Astrocyte (in vitro differentiated cells and primary cell): ENCODE measurements around the gene ZNF618. TPM values are rescaled to one million over a fixed set of nuclear protein-coding genes. Genes with fewer than 3 reads are reported as not detected.

Experiments
- DNase-seq: peaks from one replicate; pipeline ENCODE4 v3.0.0-alpha.2; 2010; ENCODE audit warnings: low read depth
- FAIRE-seq: peaks from 2 replicates; lab custom pipeline; 2011; peaks lifted over from hg19 to GRCh38; lab: Jason Lieb, UNC
- H2AFZ ChIP-seq: 2 replicates; pipeline ENCODE4 v1.6.0; 2012; ENCODE audit warnings: low read depth, low read length, inconsistent platforms
- H3K27ac ChIP-seq: 2 replicates; pipeline ENCODE4 v1.5.1; 2011; ENCODE audit warnings: low read depth, low read length, inconsistent platforms
- H3K27me3 ChIP-seq: 2 replicates; pipeline ENCODE4 v1.6.0; 2011; ENCODE audit warnings: low read length, inconsistent platforms; ENCODE audit not compliant: insufficient read depth
- H3K36me3 ChIP-seq: 2 replicates; pipeline ENCODE4 v1.5.1; 2011; ENCODE audit warnings: low read length, inconsistent platforms; ENCODE audit not compliant: insufficient read depth
- H3K4me1 ChIP-seq: 2 replicates; pipeline ENCODE4 v1.5.1; 2011; ENCODE audit warnings: low read length, inconsistent platforms; ENCODE audit not compliant: insufficient read depth
- H3K4me2 ChIP-seq: 2 replicates; pipeline ENCODE4 v1.6.0; 2012; ENCODE audit warnings: low read length, inconsistent platforms
- H3K4me3 ChIP-seq: 2 replicates; pipeline ENCODE4 v1.5.1; 2011; ENCODE audit warnings: low read depth, mild to moderate bottlenecking, low read length, inconsistent platforms; ENCODE audit not compliant: insufficient read depth
- H3K79me2 ChIP-seq: 2 replicates; pipeline ENCODE4 v1.6.0; 2012; ENCODE audit warnings: mild to moderate bottlenecking, low read length, inconsistent platforms; ENCODE audit not compliant: insufficient read depth
- H3K9ac ChIP-seq: 2 replicates; pipeline ENCODE4 v1.6.0; 2012; ENCODE audit warnings: mild to moderate bottlenecking, low read length, inconsistent platforms
- H3K9me3 ChIP-seq: 2 replicates; pipeline ENCODE4 v1.5.1; 2012; ENCODE audit warnings: low read depth, mild to moderate bottlenecking, low read length, inconsistent platforms; ENCODE audit not compliant: insufficient read depth
- H4K20me1 ChIP-seq: 2 replicates; pipeline ENCODE4 v1.6.0; 2012; ENCODE audit warnings: low read length, inconsistent platforms; ENCODE audit not compliant: insufficient read depth
- H3K27ac Mint-ChIP-seq: one replicate; pipeline ENCODE4 v1.8.0; 2021; ENCODE audit warnings: mild to moderate bottlenecking, mixed read lengths; ENCODE audit not compliant: unreplicated experiment
- H3K27me3 Mint-ChIP-seq: one replicate; pipeline ENCODE4 v1.8.0; 2021; ENCODE audit warnings: low read depth, mixed read lengths; ENCODE audit not compliant: unreplicated experiment
- H3K36me3 Mint-ChIP-seq: one replicate; pipeline ENCODE4 v1.8.0; 2021; ENCODE audit warnings: low read depth, mixed read lengths; ENCODE audit not compliant: unreplicated experiment
- H3K4me1 Mint-ChIP-seq: one replicate; pipeline ENCODE4 v1.8.0; 2021; ENCODE audit warnings: low read depth, mixed read lengths; ENCODE audit not compliant: unreplicated experiment
- H3K4me3 Mint-ChIP-seq: one replicate; pipeline ENCODE4 v1.8.0; 2021; ENCODE audit warnings: mild to moderate bottlenecking, moderate library complexity, mixed read lengths; ENCODE audit not compliant: unreplicated experiment
- H3K9me3 Mint-ChIP-seq: one replicate; pipeline ENCODE4 v1.8.0; 2021; ENCODE audit warnings: mild to moderate bottlenecking, mixed read lengths; ENCODE audit not compliant: unreplicated experiment
- EZH2 ChIP-seq: IDR thresholded peaks from 2 replicates; pipeline ENCODE4 v1.6.1; 2012; ENCODE audit warnings: mild to moderate bottlenecking, low read length, inconsistent platforms; ENCODE audit not compliant: insufficient read depth
- total RNA-seq: library from RNA; stranded (reverse); gene quantifications from 2 replicates; pipeline ENCODE4 v1.2.1, GENCODE V29; 2021
- TF ChIP-seq, protein P1 (sequence below): IDR thresholded peaks from 2 replicates; pipeline ENCODE4 v1.5.1; 2011; ENCODE audit warnings: low read depth, mild to moderate bottlenecking, inconsistent platforms, low read length, moderate library complexity; ENCODE audit not compliant: insufficient read depth

ZNF618 gene
- total RNA-seq, 1 donor from 2014 or later = 30.1 TPM

DNA sequence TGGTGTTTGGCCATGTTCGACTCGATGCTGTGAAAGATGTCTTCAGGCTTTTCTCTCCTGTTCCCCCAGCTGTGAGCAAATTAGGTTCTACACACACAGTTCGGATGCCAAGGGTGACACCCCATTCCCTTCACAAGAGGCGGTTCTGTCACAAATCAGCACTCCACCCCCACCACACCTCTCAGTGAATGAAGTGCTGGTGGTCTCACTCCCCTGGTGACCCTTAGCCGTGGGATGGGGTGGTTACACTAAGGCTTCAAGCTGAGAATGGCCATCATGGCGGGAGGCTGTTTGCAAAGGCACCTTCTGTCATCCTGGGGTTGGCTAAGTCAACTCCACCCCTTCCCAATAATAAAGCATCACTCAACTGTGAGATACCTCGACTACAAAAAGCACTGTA lies 175.6 kb downstream of the ZNF618 start:
- no peak overlapping the region for H3K4me3 ChIP-seq
- H3K36me3 ChIP-seq = peaks cover 24% of the 10 kb centered on the region
- H3K9ac ChIP-seq = no peak overlapping the region
- Mint-ChIP-seq H3K9me3 (no peaks in the 10 kb centered on the region), H3K4me3 (no peak overlapping the region), H3K4me1 (no peaks in the 10 kb centered on the region), H3K27me3 (no peaks in the 10 kb centered on the region), H3K27ac (no peak overlapping the region), H3K36me3 (peaks cover 44% of the 10 kb centered on the region)
- no peaks in the 10 kb centered on the region for H3K27me3 ChIP-seq
- H4K20me1 ChIP-seq = peaks cover 6% of the 10 kb centered on the region
- no peak overlapping the region for H3K27ac ChIP-seq
- TF ChIP-seq EZH2 = no peak
- TF ChIP-seq, protein P1, sequence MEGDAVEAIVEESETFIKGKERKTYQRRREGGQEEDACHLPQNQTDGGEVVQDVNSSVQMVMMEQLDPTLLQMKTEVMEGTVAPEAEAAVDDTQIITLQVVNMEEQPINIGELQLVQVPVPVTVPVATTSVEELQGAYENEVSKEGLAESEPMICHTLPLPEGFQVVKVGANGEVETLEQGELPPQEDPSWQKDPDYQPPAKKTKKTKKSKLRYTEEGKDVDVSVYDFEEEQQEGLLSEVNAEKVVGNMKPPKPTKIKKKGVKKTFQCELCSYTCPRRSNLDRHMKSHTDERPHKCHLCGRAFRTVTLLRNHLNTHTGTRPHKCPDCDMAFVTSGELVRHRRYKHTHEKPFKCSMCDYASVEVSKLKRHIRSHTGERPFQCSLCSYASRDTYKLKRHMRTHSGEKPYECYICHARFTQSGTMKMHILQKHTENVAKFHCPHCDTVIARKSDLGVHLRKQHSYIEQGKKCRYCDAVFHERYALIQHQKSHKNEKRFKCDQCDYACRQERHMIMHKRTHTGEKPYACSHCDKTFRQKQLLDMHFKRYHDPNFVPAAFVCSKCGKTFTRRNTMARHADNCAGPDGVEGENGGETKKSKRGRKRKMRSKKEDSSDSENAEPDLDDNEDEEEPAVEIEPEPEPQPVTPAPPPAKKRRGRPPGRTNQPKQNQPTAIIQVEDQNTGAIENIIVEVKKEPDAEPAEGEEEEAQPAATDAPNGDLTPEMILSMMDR = no peak
- H3K4me1 ChIP-seq = no peaks in the 10 kb centered on the region
- DNase-seq = no peak
- no peaks in the 10 kb centered on the region for H3K9me3 ChIP-seq
- H3K79me2 ChIP-seq = no peaks in the 10 kb centered on the region
- no peak for FAIRE-seq
- no peak overlapping the region for H2AFZ ChIP-seq
- no peak overlapping the region for H3K4me2 ChIP-seq

DNA sequence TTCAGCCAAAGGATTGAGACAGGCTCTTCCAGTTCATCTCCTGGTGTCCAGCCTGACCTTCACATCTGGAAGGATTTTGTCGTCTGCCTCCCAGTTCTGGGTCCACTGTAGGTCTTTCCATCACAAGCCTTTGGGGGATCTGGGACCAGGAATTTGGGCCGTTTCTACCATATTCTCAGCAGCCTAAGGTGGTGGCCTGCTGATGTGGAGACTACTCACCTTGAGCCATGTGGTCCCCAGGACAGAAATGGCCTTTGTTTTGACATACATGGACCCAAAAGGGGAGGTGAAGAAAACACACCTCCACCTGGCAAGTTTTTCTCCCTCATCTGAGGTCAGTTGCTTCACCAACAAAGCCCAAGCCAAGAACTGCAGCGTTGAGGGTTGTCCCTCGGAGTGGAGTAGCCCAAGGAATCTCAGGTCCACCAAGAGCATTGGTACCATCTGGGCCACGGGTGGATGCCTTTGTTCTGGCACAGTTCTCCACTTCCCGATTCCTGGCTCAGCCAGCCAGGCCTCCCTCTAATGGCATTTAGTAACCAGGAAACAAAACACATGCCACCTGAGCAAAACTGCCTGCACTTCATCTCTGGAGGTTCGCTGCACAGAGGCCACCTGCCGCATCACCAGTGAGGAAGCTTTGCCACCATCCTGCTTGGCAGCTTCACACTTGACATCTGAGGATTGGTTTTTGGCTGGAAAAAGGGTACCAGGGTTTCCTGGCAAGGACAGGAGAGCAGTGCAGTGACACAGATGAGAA lies 177.3 kb downstream of the ZNF618 start:
- H3K4me1 ChIP-seq = no peaks in the 10 kb centered on the region
- Mint-ChIP-seq H3K27ac (no peak overlapping the region), H3K9me3 (no peaks in the 10 kb centered on the region), H3K36me3 (peaks cover 44% of the 10 kb centered on the region), H3K4me1 (no peaks in the 10 kb centered on the region), H3K4me3 (no peak overlapping the region), H3K27me3 (no peaks in the 10 kb centered on the region)
- no peak overlapping the region for H2AFZ ChIP-seq
- no peaks in the 10 kb centered on the region for H3K79me2 ChIP-seq
- H3K4me2 ChIP-seq = no peak overlapping the region
- DNase-seq (no peak), FAIRE-seq (no peak)
- no peaks in the 10 kb centered on the region for H3K9me3 ChIP-seq
- no peaks in the 10 kb centered on the region for H3K27me3 ChIP-seq
- no peak overlapping the region for H3K4me3 ChIP-seq
- no peak overlapping the region for H3K9ac ChIP-seq
- H3K27ac ChIP-seq = no peak overlapping the region
- peaks cover 4% of the 10 kb centered on the region for H4K20me1 ChIP-seq
- no peak for TF ChIP-seq EZH2
- TF ChIP-seq, protein P1 = no peak
- peaks cover 20% of the 10 kb centered on the region for H3K36me3 ChIP-seq

DNA sequence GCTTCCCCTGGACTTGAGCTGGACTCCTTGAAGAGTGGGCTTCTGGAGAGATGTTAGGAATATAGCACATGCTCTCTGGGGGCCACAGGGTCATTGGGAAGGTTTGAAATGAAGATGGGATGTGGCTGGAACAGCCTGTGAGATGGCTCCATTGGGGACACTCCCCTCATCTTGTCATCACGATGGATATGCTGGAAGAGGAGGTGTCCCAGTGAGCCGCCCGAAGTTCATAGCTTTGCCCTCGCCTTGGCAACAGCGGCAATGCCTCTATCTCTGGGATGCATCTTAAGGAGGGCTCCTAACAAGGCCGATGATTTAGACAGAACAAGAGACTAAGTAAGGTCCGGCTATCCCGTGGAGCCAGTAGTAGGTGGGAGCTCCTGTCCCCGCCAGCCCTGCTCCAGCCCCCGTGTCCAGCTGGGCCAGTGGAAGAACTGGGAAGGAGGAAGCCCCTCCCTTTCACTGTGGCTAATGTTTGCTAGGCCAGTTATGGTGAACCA lies 178.1 kb downstream of the ZNF618 start:
- peaks cover 4% of the 10 kb centered on the region for H4K20me1 ChIP-seq
- Mint-ChIP-seq H3K9me3 (no peaks in the 10 kb centered on the region), H3K27me3 (no peaks in the 10 kb centered on the region), H3K36me3 (peaks cover 41% of the 10 kb centered on the region), H3K4me1 (no peaks in the 10 kb centered on the region), H3K4me3 (no peak overlapping the region), H3K27ac (no peak overlapping the region)
- H2AFZ ChIP-seq = no peak overlapping the region
- H3K9ac ChIP-seq = no peak overlapping the region
- H3K79me2 ChIP-seq = no peaks in the 10 kb centered on the region
- DNase-seq = no peak
- no peaks in the 10 kb centered on the region for H3K9me3 ChIP-seq
- peaks cover 20% of the 10 kb centered on the region for H3K36me3 ChIP-seq
- H3K27me3 ChIP-seq = no peaks in the 10 kb centered on the region
- no peak for FAIRE-seq
- H3K4me1 ChIP-seq = no peaks in the 10 kb centered on the region
- no peak overlapping the region for H3K4me3 ChIP-seq
- TF ChIP-seq, protein P1 = no peak
- TF ChIP-seq EZH2 = no peak
- H3K27ac ChIP-seq = no peak overlapping the region
- H3K4me2 ChIP-seq = no peak overlapping the region
